A549 treated with CpdA at 1 μM for 4 hours (cell line): ENCODE measurements around the gene SLC19A1. TPM values are rescaled to one million over a fixed set of nuclear protein-coding genes. Genes with fewer than 3 reads are reported as not detected.

ENCODE experiments used
- total RNA-seq: library from RNA; stranded (reverse); fragments of 200-300 nt; extraction: Qiagen RNA extraction; gene quantifications from 5 replicates; pipeline ENCODE4 v1.2.3, GENCODE V29; 2022; ENCODE audit warnings: low read depth

The SLC19A1 gene
- total RNA-seq = 16.0 to 23.3 TPM (median 22.1 TPM) in 5 replicates

DNA sequence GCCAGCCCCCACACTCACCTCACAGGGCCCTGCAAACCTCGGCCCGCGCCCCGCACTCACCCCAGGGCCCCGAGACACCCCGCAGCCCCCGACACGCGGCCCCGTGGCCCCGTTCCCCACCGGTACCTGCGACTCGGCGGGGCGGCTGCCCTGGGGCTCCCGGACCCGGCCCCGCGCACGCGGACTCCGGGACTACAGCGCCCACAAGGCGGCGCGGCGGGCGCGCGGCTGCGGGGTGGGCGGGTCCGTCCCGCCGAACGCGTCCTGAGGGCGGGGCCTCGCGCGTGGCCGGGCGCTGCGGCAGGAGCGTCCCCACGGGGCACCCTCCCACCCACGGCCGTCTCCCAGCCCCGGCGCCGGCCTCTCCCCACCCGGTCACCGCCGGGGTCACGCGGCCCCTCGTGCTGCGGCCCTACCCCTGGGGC is at the start of gene SLC19A1:
SLC19A1 (minus strand) TSS at position 199 of the 425 bp plus-strand sequence. CDS start 4,481 bp downstream, outside the sequence.

Other genes starting within 250 kb of the SLC19A1 start
- gene COL18A1, start 137.3 kb downstream of the SLC19A1 start, total RNA-seq = 128 to 165 TPM (median 139 TPM) in 5 replicates
- 0.77 to 1.1 TPM (median 0.89 TPM) in 5 replicates for gene PCBP3, start 101.3 kb upstream of the SLC19A1 start, total RNA-seq